ENCODE data around the gene GABRP.

DNA sequence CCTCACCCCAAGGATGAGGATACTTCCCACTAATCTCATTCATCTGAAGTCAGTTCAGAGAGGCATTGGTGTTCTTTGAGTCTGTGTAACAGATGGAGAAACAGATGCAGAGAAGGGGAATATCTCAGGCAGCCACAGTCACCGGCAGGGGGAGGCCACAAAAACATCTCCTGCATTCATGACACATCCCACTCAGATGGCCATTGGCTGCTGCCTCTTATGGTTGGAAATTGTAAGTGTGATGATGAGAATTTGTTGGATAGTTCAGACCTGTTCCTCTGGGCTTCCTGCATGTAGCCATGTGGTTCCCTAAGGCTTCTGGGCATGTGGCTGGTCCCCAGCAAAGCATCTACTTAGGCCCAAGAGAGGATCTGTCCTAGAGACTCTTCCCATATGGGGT lies 45.9 kb upstream of the GABRP start:
- TF ChIP-seq, protein P1, sequence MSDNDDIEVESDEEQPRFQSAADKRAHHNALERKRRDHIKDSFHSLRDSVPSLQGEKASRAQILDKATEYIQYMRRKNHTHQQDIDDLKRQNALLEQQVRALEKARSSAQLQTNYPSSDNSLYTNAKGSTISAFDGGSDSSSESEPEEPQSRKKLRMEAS (IDR thresholded peaks at IDR 0.05): no peak
- no peak for TF ChIP-seq NFE2L2 (conservative IDR thresholded peaks at IDR 0.05; ENCODE audit: low read length)
- TF ChIP-seq, protein P2, sequence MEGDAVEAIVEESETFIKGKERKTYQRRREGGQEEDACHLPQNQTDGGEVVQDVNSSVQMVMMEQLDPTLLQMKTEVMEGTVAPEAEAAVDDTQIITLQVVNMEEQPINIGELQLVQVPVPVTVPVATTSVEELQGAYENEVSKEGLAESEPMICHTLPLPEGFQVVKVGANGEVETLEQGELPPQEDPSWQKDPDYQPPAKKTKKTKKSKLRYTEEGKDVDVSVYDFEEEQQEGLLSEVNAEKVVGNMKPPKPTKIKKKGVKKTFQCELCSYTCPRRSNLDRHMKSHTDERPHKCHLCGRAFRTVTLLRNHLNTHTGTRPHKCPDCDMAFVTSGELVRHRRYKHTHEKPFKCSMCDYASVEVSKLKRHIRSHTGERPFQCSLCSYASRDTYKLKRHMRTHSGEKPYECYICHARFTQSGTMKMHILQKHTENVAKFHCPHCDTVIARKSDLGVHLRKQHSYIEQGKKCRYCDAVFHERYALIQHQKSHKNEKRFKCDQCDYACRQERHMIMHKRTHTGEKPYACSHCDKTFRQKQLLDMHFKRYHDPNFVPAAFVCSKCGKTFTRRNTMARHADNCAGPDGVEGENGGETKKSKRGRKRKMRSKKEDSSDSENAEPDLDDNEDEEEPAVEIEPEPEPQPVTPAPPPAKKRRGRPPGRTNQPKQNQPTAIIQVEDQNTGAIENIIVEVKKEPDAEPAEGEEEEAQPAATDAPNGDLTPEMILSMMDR (IDR thresholded peaks at IDR 0.05): no peak
- TF ChIP-seq EHF (CRISPR knock-in tag; IDR thresholded peaks at IDR 0.05): no peak
- no peak for TF ChIP-seq EP300 (IDR thresholded peaks at IDR 0.05)
- no peak for TF ChIP-seq POLR2A (IDR thresholded peaks at IDR 0.05; ENCODE audit: low read length)
